GM12892 (cell line): ENCODE data around the gene PKDCC.

Experiments
- POLR2A ChIP-seq: IDR thresholded peaks from 2 replicates; pipeline ENCODE4 v1.6.1; 2011; ENCODE audit warnings: low read depth, low read length, control low read depth
- POLR2AphosphoS5 ChIP-seq: IDR thresholded peaks from 2 replicates; pipeline ENCODE4 v1.6.1; 2011; ENCODE audit warnings: low read depth, low read length, control low read depth

- no peak for TF ChIP-seq POLR2A
- no peak for TF ChIP-seq POLR2AphosphoS5
Observed at GRCh38 chr2:42061839-42062238, 14.0 kb downstream of the PKDCC start.
